C4-2B (cell line): ENCODE data around the gene LNPEP.

Experiments used
- CTCF ChIP-seq: fragments of 450-650 bp; conservative IDR thresholded peaks from 2 replicates; pipeline ENCODE4 v1.5.1; 2017; ENCODE audit warnings: mild to moderate bottlenecking
- ZFX ChIP-seq: fragments of 450-650 bp; IDR thresholded peaks from 2 replicates; pipeline ENCODE4 v1.6.1; 2017

DNA sequence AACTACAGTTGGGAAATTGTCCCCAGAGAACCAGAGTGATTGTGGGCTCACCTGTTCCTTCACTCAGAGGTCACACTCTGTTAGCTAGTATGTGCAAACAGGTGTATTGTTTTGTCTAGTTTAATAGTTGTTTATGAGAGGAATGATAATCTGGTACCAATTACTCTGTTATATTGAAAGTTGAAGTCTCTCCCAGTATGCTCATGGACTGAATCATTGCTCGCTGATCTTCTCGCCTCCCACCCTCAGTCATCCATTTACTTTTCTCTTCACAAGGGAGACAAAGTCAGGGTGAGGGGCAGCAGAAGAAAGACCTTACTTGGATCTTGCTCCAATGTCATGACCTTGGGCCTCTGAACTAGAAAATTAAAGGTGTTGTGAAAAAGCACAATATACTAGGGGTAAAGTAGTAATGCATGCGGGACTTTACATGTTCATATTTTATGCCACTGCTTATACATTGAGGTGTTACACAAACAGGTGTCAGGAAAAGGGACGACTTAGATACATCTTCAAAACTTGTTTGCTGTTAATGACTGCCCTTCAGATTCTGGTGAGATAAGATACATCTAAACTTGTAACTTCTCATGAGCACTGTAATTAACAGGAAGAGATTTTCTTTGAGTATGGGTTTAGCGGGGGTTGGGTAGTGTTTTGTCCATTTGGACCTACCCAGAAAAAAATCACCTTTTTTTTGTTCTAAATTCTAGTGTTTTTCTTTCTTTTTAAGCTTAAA, 36.9 kb downstream of the LNPEP start:
- no peak for TF ChIP-seq CTCF
- TF ChIP-seq ZFX: no peak
